ENCODE measurements around the gene CLK1. TPM values are rescaled to one million over a fixed set of nuclear protein-coding genes. Genes with fewer than 3 reads are reported as not detected.

Gene CLK1
- polyA plus RNA-seq, 1 donor from 2014 or later: 745 TPM

- Histone ChIP-seq H3K9me3 (ENCODE audit: low read length) (no peaks in the 10 kb centered on the region), H3K4me2 (ENCODE audit: low read length) (no peak overlapping the region), H3K9me2 (ENCODE audit: insufficient read depth, low read length) (no peaks in the 10 kb centered on the region), H4K20me1 (ENCODE audit: insufficient read depth) (no peaks in the 10 kb centered on the region), H3K36me3 (ENCODE audit: insufficient read depth, low read length) (no peaks in the 10 kb centered on the region), H3K4me3 (ENCODE audit: low read length) (no peak overlapping the region), H3K27ac (ENCODE audit: low read length) (no peak overlapping the region), H3K79me2 (replicated peaks; ENCODE audit: insufficient read depth, low read length) (no peaks in the 10 kb centered on the region), H3K27me3 (ENCODE audit: insufficient read depth, low read depth, low read length) (no peaks in the 10 kb centered on the region), H2AFZ (ENCODE audit: low read depth, low read length) (no peak overlapping the region), H3F3A (ENCODE audit: insufficient read depth, low read length, poor library complexity, severe bottlenecking) (no peaks in the 10 kb centered on the region), H3K9ac (ENCODE audit: low read length) (no peak overlapping the region)
- TF ChIP-seq EZH2 (IDR thresholded peaks at IDR 0.05; ENCODE audit: borderline replicate concordance, insufficient read depth, low read length, poor library complexity, severe bottlenecking) (no peak), RAD21 (conservative IDR thresholded peaks at IDR 0.05) (no peak), CTCF (IDR thresholded peaks at IDR 0.05; ENCODE audit: poor library complexity, severe bottlenecking) (no peak), EP300 (conservative IDR thresholded peaks at IDR 0.05; ENCODE audit: poor library complexity, severe bottlenecking) (no peak), TAF1 (IDR thresholded peaks at IDR 0.05; ENCODE audit: low read depth) (no peak), POLR2AphosphoS5 (IDR thresholded peaks at IDR 0.05) (no peak), REST (IDR thresholded peaks at IDR 0.05; ENCODE audit: borderline replicate concordance) (no peak), SMC3 (conservative IDR thresholded peaks at IDR 0.05; ENCODE audit: poor library complexity) (no peak), MXI1 (conservative IDR thresholded peaks at IDR 0.05; ENCODE audit: poor library complexity, severe bottlenecking) (no peak)
Measured at GRCh38 chr2:200845669-200846325, 18.7 kb downstream of the CLK1 start.

- Histone ChIP-seq H3K27me3 (ENCODE audit: insufficient read depth, low read depth, low read length) (no peaks in the 10 kb centered on the region), H3K9me2 (ENCODE audit: insufficient read depth, low read length) (no peaks in the 10 kb centered on the region), H3K9ac (ENCODE audit: low read length) (no peak overlapping the region), H3K36me3 (ENCODE audit: insufficient read depth, low read length) (no peaks in the 10 kb centered on the region), H3K4me3 (ENCODE audit: low read length) (no peak overlapping the region), H4K20me1 (ENCODE audit: insufficient read depth) (no peaks in the 10 kb centered on the region), H3K4me2 (ENCODE audit: low read length) (no peak overlapping the region), H3K79me2 (replicated peaks; ENCODE audit: insufficient read depth, low read length) (no peaks in the 10 kb centered on the region), H2AFZ (ENCODE audit: low read depth, low read length) (no peak overlapping the region), H3F3A (ENCODE audit: insufficient read depth, low read length, poor library complexity, severe bottlenecking) (no peaks in the 10 kb centered on the region), H3K27ac (ENCODE audit: low read length) (no peak overlapping the region), H3K9me3 (ENCODE audit: low read length) (no peaks in the 10 kb centered on the region)
- TF ChIP-seq EZH2 (IDR thresholded peaks at IDR 0.05; ENCODE audit: borderline replicate concordance, insufficient read depth, low read length, poor library complexity, severe bottlenecking): no peak
- TF ChIP-seq RAD21 (conservative IDR thresholded peaks at IDR 0.05): no peak
- no peak for TF ChIP-seq EP300 (conservative IDR thresholded peaks at IDR 0.05; ENCODE audit: poor library complexity, severe bottlenecking)
- no peak for TF ChIP-seq REST (IDR thresholded peaks at IDR 0.05; ENCODE audit: borderline replicate concordance)
- TF ChIP-seq POLR2AphosphoS5 (IDR thresholded peaks at IDR 0.05): no peak
- no peak for TF ChIP-seq TAF1 (IDR thresholded peaks at IDR 0.05; ENCODE audit: low read depth)
- TF ChIP-seq MXI1 (conservative IDR thresholded peaks at IDR 0.05; ENCODE audit: poor library complexity, severe bottlenecking): no peak
- TF ChIP-seq SMC3 (conservative IDR thresholded peaks at IDR 0.05; ENCODE audit: poor library complexity): no peak
- no peak for TF ChIP-seq CTCF (IDR thresholded peaks at IDR 0.05; ENCODE audit: poor library complexity, severe bottlenecking)
Measured at GRCh38 chr2:200845194-200845593, 19.3 kb downstream of the CLK1 start.

All from neural cell (in vitro differentiated cells).